HL-60 (cell line): Measurements from ENCODE around the gene GOLGA8O.
A peak's percentile ranks its signal among the peaks of the same experiment; 100 is the strongest.
"Not testable (repeated sequence)": the region's sequence is repeated elsewhere in the genome, so short reads cannot be mapped to it uniquely, and the experiment has no call there.

Experiments used
- DNase-seq, 2 experiments: peaks; one replicate each; pipeline ENCODE4 v3.0.0-alpha.2; 2010 to 2020; ENCODE audit warnings: low read depth in 1 of 2, low spot score in 1 of 2
- H3K27ac ChIP-seq: fragments of 250-450 bp; sonication (Bioruptor Pico); replicated peaks from 2 replicates; pipeline ENCODE4 v1.5.1; 2020; ENCODE audit warnings: mild to moderate bottlenecking, moderate library complexity
- H3K27me3 ChIP-seq: fragments of 250-450 bp; sonication (Bioruptor Pico); 2 replicates; pipeline ENCODE4 v1.5.1; 2021; ENCODE audit warnings: mild to moderate bottlenecking, moderate library complexity; ENCODE audit not compliant: insufficient read depth, poor library complexity, severe bottlenecking
- H3K4me3 ChIP-seq: replicated peaks from 2 replicates; pipeline ENCODE4 v1.5.1; 2011; ENCODE audit warnings: mild to moderate bottlenecking, control low read depth, low read length; ENCODE audit not compliant: insufficient read depth
- long read RNA-seq: library from polyadenylated mRNA; unstranded; transcript quantifications from one replicate; pipeline ENCODE4 v2.0.0, GENCODE V29; 2020

GOLGA8O gene, protein sequence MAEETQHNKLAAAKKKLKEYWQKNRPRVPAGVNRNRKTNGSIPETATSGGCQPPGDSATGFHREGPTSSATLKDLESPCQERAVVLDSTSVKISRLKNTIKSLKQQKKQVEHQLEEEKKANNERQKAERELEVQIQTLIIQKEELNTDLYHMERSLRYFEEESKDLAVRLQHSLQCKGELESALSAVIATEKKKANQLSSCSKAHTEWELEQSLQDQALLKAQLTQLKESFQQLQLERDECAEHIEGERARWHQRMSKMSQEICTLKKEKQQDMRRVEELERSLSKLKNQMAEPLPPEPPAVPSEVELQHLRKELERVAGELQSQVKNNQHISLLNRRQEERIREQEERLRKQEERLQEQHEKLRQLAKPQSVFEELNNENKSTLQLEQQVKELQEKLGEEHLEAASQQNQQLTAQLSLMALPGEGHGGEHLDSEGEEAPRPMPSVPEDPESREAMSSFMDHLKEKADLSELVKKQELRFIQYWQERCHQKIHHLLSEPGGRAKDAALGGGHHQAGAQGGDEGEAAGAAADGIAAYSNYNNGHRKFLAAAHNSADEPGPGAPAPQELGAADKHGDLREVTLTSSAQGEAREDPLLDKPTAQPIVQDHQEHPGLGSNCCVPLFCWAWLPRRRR
- long read RNA-seq, partial matches to known transcripts: 10 of 15 reads
- long read RNA-seq, other reads (novel, unspliced or antisense): 5 of 15 reads

DNA sequence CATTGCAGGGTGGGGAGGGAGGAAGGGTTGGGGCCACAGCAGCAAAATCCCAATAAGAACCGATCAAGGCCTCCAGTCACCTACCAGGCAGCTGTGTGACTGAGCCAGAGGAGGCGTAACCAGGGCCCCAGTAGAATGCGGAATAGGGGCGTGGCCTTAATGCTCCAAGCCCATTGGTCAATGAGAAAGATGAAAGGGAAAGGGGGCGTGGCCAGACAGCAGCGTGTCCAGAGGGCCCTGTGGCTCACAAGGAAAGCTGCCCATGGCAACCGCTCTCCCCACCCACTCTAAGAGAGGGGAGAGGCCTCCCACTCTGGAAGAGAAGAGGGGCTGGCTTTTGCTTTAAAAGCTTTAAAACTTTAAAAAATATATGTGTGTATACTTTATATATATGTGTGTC lies at the start of gene GOLGA8O:
Gene GOLGA8O (minus strand): TSS at position 101 of the 400 bp plus-strand sequence. CDS start 98 bp downstream, at position 3.
- H3K27me3 ChIP-seq, DNase-seq, H3K4me3 ChIP-seq, H3K27ac ChIP-seq: not testable (repeated sequence)

DNA sequence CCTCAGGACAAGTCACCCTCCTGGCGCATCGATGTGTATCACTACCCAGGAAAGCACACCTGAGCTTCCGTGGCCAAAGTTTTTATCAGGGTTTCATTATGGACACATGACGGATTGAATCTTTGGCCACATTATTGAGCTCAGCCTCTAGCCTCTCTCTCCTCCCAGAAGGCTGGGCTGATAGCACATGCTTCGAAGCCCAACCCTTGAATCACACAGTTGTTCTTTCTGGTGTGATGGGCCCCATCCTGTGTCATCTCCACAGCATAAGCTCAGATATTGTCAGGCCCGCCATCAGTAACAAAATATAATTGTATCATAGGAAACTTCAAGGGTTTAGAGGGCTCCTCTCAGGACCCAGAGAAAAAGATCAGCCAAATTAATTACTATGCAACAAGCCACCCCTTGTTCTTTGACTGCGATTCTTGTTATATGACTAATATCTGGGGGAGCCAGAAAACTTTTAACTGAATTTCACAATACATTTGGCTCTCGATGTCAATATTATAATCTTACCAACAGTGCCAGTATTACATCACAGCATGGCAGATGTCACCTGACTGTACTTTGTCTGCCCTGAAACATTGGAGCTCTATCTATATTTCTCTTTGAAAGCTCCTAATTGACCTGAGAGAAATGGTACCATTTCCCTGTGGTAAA lies 48.8 kb upstream of the GOLGA8O start:
- not testable (repeated sequence) for H3K27ac ChIP-seq

DNA sequence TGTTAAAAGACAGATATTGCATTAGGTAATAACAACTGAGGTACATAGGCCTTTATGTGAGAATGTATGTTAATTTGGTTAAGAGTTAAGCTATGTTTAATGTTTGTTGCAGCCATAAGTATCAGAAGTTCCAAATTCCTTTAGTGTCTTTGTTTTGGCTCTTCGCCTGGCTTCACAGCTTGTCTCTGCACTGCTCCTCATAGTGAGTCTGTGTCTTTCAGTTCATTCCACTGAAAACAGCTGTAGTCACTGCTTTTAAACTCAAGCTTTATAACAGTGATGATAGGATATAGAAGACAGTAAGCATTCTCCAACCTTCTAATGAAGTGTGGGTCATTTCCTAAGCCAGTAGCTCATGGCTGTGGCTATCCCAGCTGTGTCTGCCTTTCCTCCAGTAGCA lies 47.5 kb upstream of the GOLGA8O start:
- H3K27ac ChIP-seq, H3K4me3 ChIP-seq, DNase-seq, H3K27me3 ChIP-seq: not testable (repeated sequence)

More for the DNA sequence above, 48.8 kb upstream of the GOLGA8O start:
- not testable (repeated sequence) for H3K27me3 ChIP-seq, DNase-seq, H3K4me3 ChIP-seq

DNA sequence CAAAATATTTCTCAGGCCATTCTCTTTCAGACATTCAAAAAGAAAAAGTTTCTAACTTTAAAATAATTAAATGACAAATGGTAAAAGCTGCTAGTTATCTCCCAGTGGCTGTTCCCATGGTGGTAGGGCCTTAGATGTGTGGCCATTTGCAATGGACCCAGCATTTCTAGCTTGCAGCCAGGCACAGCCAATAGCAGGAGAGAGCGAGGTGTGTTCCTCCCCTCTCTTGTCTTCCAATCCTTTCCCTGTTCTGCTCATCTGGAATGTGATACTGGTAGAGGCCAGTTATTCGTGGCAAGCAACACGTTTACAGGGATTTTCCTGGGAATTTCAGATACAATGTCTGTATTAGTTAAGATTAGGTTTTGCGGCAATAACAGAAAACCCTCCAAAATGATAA lies 37.3 kb upstream of the GOLGA8O start:
- H3K27me3 ChIP-seq, H3K4me3 ChIP-seq, H3K27ac ChIP-seq, DNase-seq: not testable (repeated sequence)

DNA sequence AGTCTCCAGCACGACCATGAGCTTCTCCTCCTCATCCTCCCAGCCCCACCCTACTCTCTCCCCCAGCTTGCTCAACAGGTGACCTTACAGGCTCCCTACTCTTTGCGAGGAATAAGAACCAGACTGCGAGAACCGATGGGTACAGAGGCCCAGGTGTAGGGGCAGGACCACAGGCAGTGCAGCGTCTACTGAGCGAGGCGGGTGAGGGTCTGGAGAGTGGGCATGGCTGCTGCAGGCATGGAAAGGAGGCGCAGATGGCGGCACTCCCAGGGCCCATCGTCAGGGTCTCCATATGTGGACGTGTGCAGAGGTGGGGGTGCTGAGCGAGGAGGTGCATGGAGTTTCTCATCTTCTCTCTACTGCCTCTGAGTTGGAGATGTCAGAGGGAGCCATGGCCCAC lies 31.0 kb upstream of the GOLGA8O start:
- H3K27ac ChIP-seq, H3K4me3 ChIP-seq: not testable (repeated sequence)

DNA sequence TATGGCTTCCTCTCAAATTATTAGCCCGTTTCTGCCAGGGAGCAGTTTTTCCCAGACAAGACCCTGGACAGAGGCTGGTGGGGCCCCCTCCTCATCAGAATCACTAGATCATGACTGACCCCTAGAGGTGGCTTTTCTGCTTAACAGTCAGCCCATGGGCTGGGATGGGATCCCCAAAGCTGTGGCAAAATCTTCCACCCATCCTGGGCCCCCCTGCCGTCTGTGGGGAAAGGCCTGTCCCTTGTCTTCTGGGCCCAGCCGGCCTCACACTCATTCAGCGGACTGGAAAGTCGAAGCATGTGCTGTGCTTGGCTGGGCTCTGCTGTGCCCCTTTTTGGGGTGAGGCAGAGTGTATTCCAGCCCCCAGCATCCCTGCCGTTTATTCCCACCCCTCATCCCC lies 27.9 kb upstream of the GOLGA8O start:
- H3K27me3 ChIP-seq, H3K27ac ChIP-seq, DNase-seq, H3K4me3 ChIP-seq: not testable (repeated sequence)

More for the DNA sequence above, 31.0 kb upstream of the GOLGA8O start:
- not testable (repeated sequence) for H3K27me3 ChIP-seq, DNase-seq

DNA sequence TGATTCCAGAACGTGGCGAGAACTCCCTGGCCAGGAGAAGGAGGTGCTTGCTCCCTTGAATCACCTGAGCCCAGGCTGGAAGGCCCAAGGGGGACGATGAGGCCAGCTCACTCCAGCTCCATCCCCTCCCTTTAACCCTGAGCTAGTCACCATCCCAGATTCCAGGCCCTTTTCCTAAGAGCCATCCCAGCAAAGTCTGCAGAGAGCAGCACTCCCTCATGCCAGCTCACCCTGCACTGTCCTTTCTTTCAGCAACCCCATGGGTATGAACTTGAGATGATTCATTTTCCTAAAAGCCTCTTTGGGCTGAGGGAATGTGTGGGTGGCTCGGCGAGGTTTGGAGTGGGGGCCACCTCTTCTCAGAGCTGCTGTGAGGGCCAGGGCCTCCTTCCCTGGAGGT lies 26.2 kb upstream of the GOLGA8O start:
- not testable (repeated sequence) for H3K27me3 ChIP-seq, H3K4me3 ChIP-seq, H3K27ac ChIP-seq, DNase-seq

DNA sequence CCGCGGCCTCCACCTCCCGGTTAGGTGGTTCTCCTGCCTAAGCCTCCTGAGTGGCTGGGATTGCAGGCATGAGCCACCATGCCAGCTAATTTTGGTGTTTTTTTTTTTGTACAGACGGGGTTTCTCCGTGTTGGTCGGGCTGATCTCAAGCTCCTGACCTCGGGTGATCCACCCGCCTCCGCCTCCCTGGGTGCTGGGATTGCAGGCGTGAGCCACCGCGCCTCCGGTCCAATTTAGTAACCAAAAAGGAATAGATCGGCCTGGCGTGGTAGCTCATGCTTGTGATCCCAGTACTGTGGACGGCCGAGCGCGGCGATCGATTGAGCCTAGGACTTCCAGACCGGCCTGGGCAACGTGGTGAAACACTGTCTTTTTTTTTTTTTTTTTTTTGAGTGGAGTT lies 12.6 kb upstream of the GOLGA8O start:
- not testable (repeated sequence) for H3K27me3 ChIP-seq, H3K27ac ChIP-seq, DNase-seq, H3K4me3 ChIP-seq

DNA sequence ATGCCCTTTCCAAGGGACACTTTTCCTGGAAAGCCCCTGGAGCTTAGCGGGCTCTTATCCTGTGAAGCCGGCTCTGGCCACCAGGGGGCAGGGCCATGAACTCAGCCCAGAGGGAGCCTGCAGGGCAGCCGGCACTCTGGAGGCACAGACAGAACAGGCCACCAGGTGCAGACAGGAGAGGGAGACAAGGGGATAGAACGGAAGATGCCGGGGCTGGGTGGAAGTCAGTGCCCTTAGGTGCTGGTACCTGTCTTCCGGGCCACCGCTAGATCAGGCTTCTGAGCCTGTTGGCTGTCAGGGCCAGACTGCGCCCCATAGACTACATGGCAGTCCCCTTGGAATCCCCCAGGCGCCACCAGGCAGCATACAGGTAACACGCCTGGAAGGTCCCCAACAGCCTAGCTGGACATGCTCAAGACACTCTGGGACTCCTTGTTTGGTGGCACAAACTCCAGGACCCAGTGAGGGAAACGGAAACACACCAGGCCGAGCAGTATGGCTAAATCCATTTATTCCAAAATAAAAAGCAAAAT lies 14.9 kb downstream of the GOLGA8O start:
- not testable (repeated sequence) for DNase-seq, H3K27ac ChIP-seq, H3K27me3 ChIP-seq, H3K4me3 ChIP-seq

DNA sequence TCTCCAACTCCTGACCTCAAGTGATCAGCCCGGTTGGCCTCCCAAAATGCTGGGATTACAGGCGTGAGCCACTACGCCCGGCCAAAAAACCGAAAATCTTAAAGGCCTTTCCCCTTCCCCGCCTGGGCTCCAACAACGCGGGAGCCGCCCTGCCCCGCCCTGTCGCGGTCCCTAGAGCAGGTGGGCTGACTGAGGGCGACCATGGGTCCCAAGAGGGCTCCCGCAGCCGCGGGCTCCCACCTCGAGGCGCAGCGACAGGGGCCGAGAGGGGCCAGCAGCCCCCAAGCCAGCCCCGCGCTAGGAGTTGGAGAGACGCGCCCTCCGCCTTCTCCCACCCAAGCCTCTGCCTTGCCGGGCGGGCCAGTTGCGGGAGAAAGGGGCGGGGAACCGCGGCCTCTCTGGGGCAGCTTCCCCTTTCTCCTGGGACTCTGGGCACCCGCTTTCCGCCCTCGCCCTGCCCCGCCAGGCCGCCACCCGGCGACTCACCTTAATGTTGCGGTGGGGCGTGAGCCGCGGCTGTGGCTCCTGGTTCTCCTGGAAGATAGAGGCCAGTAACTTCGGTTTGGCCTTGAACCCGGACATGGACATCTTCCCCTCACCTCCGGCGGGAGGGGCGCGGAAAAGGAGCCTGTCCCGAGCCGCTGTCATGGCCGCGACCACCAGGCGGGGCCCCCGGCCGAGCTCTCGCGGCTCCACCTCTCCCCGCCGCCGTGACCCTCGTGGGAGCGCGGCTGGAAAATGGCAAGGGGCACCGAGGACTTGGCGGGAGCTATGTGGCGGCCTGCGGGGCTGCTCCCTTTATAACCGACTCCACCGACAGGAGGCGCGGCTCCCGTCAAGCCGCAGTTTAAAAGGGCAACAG lies 21.1 kb downstream of the GOLGA8O start:
- H3K27me3 ChIP-seq, DNase-seq, H3K27ac ChIP-seq, H3K4me3 ChIP-seq: not testable (repeated sequence)

DNA sequence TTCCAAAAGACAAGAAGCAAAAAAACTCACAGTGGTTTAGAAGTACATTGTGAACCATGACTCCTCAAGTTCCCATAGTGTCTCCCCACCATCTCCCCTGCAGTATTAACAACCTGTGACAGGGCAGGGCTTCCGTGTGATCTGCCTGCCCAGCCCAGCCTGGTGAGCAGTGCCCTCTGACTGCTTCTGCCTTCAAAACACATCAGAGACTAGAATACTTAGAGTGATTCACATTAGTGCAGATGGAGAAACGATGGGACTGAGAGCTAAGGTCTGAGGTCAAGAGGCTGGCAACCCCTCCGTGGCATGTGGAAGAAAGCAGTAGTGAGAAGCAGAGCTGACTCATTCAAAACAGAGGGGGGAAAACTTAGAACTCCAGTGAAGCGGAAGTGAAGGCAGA lies 27.8 kb downstream of the GOLGA8O start:
- not testable (repeated sequence) for DNase-seq, H3K27ac ChIP-seq, H3K4me3 ChIP-seq

DNA sequence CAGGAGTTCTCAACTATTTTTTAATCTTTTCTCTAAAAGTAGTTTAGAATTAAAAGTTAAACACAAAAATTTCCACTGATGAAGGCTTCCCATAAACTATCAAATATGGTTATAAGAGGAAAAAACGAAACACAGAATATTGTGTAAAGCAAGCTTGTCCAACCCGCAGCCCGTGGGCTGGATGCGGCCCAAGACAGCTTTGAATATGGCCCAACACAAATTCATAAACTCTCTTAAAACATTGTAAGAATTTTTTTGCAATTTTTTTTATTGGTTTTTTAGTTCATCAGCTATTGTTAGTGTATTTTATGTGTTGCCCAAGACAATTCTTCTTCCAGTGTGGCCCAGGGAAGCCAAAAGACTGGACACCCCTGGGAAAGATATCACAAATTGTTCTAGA lies 28.9 kb downstream of the GOLGA8O start:
- H3K4me3 ChIP-seq, DNase-seq, H3K27me3 ChIP-seq, H3K27ac ChIP-seq: not testable (repeated sequence)

More for the DNA sequence above, 27.8 kb downstream of the GOLGA8O start:
- not testable (repeated sequence) for H3K27me3 ChIP-seq

DNA sequence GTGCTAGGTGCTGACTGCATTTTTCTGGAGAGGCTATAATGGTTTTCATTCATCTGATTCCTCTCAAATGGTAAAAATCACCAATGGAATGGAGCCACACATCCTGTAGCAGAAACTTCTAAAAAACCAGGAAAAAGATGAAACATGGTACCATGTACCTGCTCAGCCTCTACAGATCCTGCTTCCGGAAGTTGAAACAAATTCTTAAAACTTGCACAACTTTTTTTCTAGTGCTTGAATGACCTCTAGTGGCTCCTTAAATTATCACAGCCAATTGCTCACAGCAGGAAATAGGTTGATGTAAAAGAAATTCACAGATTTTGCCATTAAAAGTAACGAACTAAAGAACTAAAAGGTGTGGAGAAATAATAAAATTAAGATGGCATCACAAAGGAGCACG lies 47.5 kb downstream of the GOLGA8O start:
- not testable (repeated sequence) for H3K27me3 ChIP-seq, H3K4me3 ChIP-seq, H3K27ac ChIP-seq
- DNase-seq: peak in 1 of 2 experiments; percentile 18

DNA sequence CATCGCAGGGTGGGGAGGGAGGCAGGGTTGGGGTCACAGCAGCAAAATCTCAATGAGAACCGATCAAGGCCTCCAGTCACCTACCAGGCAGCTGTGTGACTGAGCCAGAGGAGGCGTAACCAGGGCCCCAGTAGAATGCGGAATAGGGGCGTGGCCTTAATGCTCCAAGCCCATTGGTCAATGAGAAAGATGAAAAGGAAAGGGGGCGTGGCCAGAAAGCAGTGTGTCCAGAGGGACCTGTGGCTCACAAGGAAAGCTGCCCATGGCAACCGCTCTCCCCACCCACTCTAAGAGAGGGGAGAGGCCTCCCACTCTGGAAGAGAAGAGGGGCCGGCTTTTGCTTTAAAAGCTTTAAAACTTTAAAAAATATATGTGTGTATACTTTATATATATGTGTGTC lies 52.2 kb downstream of the GOLGA8O start, which contains the start of gene GOLGA8K:
Gene GOLGA8K (minus strand): TSS at position 101 of the 400 bp plus-strand sequence. CDS start 98 bp downstream, at position 3.
- not testable (repeated sequence) for H3K4me3 ChIP-seq, DNase-seq, H3K27me3 ChIP-seq, H3K27ac ChIP-seq
